ENCODE data around the gene CAPN14.

GRCh38 chr2:31132786-31133185 lies 84.5 kb downstream of the CAPN14 start:
- TF ChIP-seq CTCF (IDR thresholded peaks at IDR 0.05) (no peak), POLR2A (IDR thresholded peaks at IDR 0.05) (no peak)

Data from adrenal gland (tissue), 5 donors.